HG03354 (cell line): Measurements from ENCODE around the gene ACSF3.
"Not testable (repeated sequence)": the region's sequence is repeated elsewhere in the genome, so short reads cannot be mapped to it uniquely, and the experiment has no call there.

Experiments
- ATAC-seq: cut with Tn5 transposase; IDR thresholded peaks from one replicate; pipeline ENCODE4 v1.9.1; 2021; ENCODE audit warnings: mild to moderate bottlenecking; ENCODE audit not compliant: unreplicated experiment, poor library complexity, severe bottlenecking

The ACSF3 gene

GRCh38 chr16:89090669-89091426 lies 2.8 kb upstream of the ACSF3 start:
- ATAC-seq: no peak

DNA sequence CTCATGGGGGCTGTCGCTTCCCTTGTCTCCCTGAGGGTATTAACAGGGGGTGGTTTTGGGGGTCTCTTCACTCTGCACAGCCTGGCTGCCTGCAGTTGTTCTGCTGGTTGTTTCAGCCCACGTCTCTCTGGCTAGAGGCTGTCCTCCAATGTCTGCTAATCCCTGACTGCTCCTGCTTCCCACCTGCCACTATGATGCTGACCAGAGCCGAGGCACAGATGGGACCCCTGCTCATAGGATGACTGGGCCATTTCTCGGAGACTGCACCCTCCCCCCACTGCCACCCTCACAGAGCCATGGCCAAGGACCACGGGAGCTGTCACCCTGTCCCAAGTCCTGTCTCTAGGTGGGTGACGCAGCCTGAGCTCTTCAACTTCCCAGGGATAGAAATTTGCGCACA lies 1.6 kb upstream of the ACSF3 start:
- no peak for ATAC-seq

DNA sequence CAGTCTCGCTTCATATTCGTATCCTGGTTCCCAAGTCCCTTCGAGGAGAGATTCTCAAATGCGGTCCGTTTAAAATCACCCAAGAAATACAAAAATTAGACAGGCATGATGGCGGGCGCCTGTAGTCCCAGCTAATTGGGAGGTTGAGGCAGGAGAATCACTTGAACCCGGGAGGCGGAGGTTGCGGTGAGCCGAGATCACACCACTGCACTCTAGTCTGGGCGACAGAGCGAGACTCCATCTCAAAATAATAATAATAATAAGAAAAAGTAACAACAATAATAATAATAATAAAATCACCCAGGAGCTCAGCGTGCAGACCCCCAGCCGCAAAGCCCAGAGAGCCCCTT lies 425 bp upstream of the ACSF3 start:
- not testable (repeated sequence) for ATAC-seq

GRCh38 chr16:89094252-89094879 lies 714 bp downstream of the ACSF3 start:
- ATAC-seq: no peak

DNA sequence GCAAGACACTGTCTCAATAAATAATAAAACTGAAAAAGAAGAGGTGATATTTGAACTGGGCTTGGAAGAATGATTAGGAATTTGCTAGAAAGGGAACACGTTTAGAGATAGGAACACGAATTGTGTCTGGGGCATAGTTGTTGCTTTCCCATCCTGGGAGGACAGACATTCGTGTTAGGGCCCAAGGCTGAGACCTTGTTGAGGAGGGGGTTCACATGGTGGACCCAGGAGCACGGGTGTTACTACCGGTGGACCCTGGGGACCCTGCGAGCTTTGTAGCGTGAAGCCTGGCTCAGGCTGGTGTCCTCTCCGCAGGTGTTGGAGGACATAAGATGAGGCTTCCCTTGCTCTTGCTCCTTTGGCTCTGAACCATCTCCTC lies 1.2 kb downstream of the ACSF3 start:
- no peak for ATAC-seq

DNA sequence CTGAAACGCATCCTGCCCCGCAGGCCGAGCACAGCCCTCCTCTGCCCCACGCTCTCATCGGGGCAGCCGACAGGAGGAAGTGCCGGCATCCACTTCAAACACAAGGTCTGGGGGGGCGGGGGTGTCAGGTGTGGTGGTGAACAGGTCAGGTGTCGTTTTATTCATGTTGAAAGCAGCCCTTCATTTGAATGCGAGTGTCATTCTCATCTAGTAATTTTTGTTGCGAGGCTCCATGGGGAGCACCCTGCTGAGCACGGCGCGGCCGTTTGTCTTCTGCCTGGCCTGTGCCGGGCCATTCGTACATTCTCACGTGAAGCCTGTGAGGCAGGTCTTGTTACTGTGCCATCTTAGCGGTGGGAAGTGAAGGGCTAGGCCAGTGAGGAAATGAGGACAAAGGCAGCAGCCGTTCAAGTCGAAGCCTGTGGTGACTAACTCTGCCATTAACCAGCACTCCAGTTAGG lies 1.9 kb downstream of the ACSF3 start:
- ATAC-seq: no peak

DNA sequence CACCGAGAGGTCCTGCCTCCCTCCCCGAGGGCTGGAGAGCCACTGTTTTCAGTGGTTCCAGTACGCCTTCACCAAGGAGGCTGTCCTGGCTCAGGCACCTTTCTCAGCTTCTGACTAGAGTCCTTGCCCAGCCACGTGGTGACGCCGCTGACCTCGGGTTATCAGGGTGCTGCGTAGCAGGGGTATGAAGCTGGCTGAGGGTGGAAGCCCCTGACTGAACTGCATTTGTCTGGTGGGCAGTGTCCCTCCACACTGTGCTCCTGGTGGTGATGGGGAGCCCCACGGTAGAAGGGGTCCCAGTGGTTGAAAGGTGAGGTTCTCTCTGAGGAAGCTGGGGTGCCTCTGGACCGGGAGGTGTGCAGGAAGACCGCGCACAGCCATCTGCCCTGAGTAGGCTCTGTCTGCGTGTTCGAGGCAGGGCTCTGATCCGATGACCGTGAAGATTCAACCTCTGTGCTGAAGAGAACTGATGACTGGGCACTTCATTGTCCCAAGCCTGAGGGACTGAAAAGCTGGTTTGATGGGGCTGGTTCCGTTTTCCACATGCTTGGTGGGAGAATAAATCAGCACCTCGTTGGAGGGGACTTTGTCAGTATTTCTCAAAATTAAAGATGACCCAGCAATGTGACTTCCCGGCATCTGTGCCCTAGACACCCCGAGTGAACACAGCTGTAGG lies 2.5 kb downstream of the ACSF3 start:
- ATAC-seq: no peak

GRCh38 chr16:89096768-89097391 lies 3.2 kb downstream of the ACSF3 start:
- ATAC-seq: no peak

GRCh38 chr16:89097392-89097772 lies 3.7 kb downstream of the ACSF3 start:
- no peak for ATAC-seq

- no peak for ATAC-seq
Observed at GRCh38 chr16:89098767-89099430, 5.2 kb downstream of the ACSF3 start.

- ATAC-seq: no peak
Observed at GRCh38 chr16:89099905-89100304, 6.3 kb downstream of the ACSF3 start.

DNA sequence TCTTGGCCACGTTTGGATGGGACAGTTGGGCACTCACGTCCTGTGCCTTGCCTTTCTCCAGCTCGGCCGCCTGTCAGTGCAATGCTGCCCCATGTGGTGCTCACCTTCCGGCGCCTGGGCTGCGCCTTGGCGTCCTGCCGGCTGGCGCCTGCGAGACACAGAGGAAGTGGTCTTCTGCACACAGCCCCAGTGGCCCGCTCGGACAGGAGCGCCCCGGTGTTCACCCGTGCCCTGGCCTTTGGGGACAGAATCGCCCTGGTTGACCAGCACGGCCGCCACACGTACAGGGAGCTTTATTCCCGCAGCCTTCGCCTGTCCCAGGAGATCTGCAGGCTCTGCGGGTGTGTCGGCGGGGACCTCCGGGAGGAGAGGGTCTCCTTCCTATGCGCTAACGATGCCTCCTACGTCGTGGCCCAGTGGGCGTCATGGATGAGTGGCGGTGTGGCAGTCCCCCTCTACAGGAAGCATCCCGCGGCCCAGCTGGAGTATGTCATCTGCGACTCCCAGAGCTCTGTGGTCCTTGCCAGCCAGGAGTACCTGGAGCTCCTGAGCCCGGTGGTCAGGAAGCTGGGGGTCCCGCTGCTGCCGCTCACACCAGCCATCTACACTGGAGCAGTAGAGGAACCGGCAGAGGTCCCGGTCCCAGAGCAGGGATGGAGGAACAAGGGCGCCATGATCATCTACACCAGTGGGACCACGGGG lies 7.1 kb downstream of the ACSF3 start:
- no peak for ATAC-seq

DNA sequence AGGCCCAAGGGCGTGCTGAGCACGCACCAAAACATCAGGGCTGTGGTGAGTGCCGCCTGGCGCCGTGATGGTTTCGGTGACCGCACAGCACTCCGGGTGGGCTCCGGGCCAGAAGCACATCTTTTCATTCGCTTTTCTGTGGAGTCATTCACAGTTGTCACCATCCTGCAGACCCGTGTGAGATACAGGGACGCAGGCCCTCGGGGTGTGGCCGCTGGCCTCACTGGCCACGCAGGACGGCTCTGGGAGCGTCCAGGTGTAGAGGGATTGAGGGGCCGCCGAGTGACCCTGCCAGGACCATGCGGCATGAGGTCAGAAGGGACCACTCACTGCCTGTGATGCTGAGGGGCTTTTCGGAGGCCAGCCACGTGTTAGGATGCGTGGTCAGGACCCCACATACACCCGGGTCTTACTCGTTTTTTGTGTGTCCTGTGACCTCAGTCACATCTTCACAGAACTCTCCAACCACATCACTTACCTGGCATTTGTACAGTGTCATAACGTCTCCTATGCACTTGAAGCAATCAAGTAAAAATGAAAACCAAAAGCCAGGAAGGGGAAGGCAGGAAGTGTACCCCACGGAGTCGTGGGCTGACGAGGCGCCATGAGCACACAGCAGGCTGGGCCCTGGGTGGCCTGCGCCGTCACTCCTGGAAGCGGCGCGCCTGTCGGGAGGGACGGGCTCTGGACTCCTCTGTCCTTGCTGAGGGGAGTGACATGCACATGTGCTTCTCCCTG lies 7.8 kb downstream of the ACSF3 start:
- no peak for ATAC-seq

DNA sequence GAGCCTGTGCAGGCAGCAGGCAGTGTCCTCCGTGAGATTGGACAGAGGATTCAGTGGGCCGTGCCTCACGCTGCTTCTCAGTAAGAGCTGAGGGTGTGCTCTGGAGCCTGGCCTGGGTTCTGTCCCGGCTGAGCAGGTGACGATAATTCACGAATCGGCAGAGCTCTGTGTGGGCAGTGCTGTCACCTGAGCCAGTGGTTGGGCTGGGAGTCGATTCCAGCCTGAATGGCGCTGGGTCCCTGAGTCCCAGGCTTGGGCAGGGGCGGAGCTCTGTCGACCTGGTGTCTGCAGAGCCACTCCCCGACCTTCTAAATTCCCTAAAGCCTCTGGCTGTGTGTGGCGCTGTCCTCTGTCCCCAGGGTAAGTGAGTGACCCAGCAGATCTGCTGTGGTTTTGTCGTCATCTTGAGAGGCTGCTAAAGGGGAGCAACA lies 8.4 kb downstream of the ACSF3 start:
- ATAC-seq: no peak

DNA sequence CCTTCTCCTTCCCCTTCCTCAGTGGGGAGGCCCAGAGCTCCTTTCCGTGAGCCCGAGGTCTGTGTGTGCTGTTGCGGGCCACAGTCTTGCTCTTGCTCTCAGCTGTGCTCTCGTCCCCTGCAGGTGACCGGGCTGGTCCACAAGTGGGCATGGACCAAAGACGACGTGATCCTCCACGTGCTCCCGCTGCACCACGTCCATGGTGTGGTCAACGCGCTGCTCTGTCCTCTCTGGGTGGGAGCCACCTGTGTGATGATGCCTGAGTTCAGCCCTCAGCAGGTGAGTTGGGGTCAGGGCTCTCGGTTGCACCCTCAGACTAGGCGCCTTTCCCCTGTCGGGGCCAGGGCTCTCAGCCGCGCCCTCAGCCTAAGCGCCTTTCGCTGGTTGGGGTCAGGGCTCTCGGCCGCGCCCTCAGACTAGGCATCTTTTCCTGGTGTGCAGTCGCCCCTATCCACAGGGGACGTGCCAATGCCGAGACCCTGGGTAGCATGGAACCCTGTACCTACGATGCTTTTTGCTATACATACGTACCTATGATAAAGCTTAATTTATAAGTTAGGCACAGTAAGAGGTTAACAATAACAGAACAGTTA lies 8.9 kb downstream of the ACSF3 start:
- ATAC-seq: no peak

GRCh38 chr16:89103156-89103555 lies 9.5 kb downstream of the ACSF3 start:
- no peak for ATAC-seq

- no peak for ATAC-seq
Observed at GRCh38 chr16:89103781-89104180, 10.1 kb downstream of the ACSF3 start.

DNA sequence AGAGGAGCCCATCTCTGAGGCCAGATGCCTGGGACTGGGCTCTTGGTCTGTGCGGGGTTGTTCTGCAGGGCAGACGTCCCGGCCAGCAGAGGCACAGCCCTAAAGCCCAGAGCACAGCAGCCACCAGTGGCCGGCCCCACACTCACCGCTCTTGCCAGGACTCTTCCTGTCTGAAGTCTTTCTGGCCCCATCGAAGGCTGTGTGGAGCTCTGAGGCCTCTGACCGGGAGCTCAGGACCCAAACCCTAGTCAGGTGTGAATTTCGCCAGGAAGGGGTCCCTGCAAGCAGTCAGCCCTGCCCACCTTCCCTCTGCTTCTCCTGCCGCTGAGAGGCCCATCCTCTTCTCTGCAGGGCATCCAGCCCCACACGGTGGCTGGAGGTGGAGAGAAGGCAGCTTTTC lies 10.7 kb downstream of the ACSF3 start:
- no peak for ATAC-seq
